Left ventricle myocardium inferior (tissue), 1 donor: Measurements from ENCODE around the gene POPDC2. TPM values are rescaled to one million over a fixed set of nuclear protein-coding genes. Genes with fewer than 3 reads are reported as not detected.
A peak's percentile ranks its signal among the peaks of the same experiment; 100 is the strongest.

Experiments used
- DNase-seq: peaks from one replicate; pipeline ENCODE4 v3.0.0-alpha.2; 2020
- H3K27ac ChIP-seq: fragments of 200-600 bp; replicated peaks from 2 replicates; pipeline ENCODE4 v1.8.0; 2021
- H3K27me3 ChIP-seq: fragments of 200-600 bp; 2 replicates; pipeline ENCODE4 v1.8.0; 2021; ENCODE audit warnings: low read depth
- H3K36me3 ChIP-seq: fragments of 200-600 bp; 2 replicates; pipeline ENCODE4 v1.8.0; 2021
- H3K4me1 ChIP-seq: fragments of 200-600 bp; 2 replicates; pipeline ENCODE4 v1.8.0; 2021
- H3K4me3 ChIP-seq: fragments of 200-600 bp; 2 replicates; pipeline ENCODE4 v1.8.0; 2021; ENCODE audit warnings: mild to moderate bottlenecking, moderate library complexity
- H3K9me3 ChIP-seq: fragments of 200-600 bp; replicated peaks from 2 replicates; pipeline ENCODE4 v1.8.0; 2021
- intact Hi-C: fragments of 100-400 bp; cut with micrococcal nuclease; formaldehyde crosslinking; loops from one replicate; pipeline ENCODE4 v1.11.0; 2022
- total RNA-seq: library from RNA; stranded (reverse); fragmentation: NEBNext Ultra II Directional; extraction: Animal tissue kit (Norgen Biotek cat#: 25700); gene quantifications from one replicate; pipeline ENCODE4 v1.2.1, GENCODE V29; 2021
- TF ChIP-seq, protein P1 (sequence below): fragments of 200-600 bp; IDR thresholded peaks from 2 replicates; pipeline ENCODE4 v1.8.0; 2021; ENCODE audit warnings: antibody characterized with exemption, mild to moderate bottlenecking, borderline replicate concordance
- donor health status: DM: no; HTN: yes; CAD: no; lungs with severe emphysema.

The POPDC2 gene
- total RNA-seq, 1 donor from 2014 or later, result 512 TPM

GRCh38 chr3:119665954-119666559, 5.7 kb upstream of the POPDC2 start:
- H3K27me3 ChIP-seq, result no peaks in the 10 kb centered on the region
- TF ChIP-seq, protein P1, sequence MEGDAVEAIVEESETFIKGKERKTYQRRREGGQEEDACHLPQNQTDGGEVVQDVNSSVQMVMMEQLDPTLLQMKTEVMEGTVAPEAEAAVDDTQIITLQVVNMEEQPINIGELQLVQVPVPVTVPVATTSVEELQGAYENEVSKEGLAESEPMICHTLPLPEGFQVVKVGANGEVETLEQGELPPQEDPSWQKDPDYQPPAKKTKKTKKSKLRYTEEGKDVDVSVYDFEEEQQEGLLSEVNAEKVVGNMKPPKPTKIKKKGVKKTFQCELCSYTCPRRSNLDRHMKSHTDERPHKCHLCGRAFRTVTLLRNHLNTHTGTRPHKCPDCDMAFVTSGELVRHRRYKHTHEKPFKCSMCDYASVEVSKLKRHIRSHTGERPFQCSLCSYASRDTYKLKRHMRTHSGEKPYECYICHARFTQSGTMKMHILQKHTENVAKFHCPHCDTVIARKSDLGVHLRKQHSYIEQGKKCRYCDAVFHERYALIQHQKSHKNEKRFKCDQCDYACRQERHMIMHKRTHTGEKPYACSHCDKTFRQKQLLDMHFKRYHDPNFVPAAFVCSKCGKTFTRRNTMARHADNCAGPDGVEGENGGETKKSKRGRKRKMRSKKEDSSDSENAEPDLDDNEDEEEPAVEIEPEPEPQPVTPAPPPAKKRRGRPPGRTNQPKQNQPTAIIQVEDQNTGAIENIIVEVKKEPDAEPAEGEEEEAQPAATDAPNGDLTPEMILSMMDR, result no peak
- intact Hi-C loops, result no loop called here
- peak overlapping the region; percentile 94 for H3K27ac ChIP-seq
- no peaks in the 10 kb centered on the region for H3K9me3 ChIP-seq
- peak overlapping the region; percentile 47 for H3K4me3 ChIP-seq
- H3K36me3 ChIP-seq, result peaks cover 31% of the 10 kb centered on the region
- peaks cover 90% of the 10 kb centered on the region for H3K4me1 ChIP-seq
- DNase-seq, result no peak

DNA sequence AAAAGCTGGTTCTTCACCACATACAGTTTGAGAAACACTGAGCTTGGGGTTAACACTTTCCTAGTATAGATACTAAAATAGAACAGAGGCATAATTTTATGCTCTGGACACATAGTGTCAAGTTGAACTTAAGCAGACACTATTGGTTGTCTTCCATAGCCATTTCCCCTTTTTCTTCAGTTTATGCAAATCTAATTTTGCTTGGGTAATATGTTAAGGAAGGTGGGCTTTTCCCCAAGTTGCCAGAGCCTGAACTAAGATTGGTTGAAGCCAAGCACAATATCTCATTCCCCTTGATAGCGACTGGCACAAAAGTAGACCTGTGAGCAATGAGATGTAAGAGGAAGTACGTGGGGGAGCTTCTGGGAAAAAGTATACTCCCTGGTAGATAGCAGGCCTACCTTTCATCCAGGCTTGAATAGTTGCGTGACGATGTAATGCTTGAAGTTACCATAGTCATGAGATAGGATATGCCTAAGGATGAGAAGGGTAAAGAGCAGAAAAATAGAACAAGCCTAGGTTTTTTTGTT, 4.5 kb upstream of the POPDC2 start:
- intact Hi-C loops, result no loop called here
- no peaks in the 10 kb centered on the region for H3K9me3 ChIP-seq
- H3K27me3 ChIP-seq, result no peaks in the 10 kb centered on the region
- no peak for DNase-seq
- H3K4me1 ChIP-seq, result peaks cover 89% of the 10 kb centered on the region
- H3K4me3 ChIP-seq, result no peak overlapping the region
- TF ChIP-seq, protein P1, result no peak
- peaks cover 21% of the 10 kb centered on the region for H3K36me3 ChIP-seq
- H3K27ac ChIP-seq, result peak overlapping the region; percentile 94

- peaks cover 21% of the 10 kb centered on the region for H3K36me3 ChIP-seq
- no peak for DNase-seq
- H3K9me3 ChIP-seq, result no peaks in the 10 kb centered on the region
- intact Hi-C loops, result no loop called here
- H3K4me1 ChIP-seq, result peaks cover 89% of the 10 kb centered on the region
- no peak overlapping the region for H3K4me3 ChIP-seq
- H3K27ac ChIP-seq, result peak overlapping the region; percentile 94
- TF ChIP-seq, protein P1, result no peak
- no peaks in the 10 kb centered on the region for H3K27me3 ChIP-seq
Observed at GRCh38 chr3:119664370-119664769, 4.0 kb upstream of the POPDC2 start.

DNA sequence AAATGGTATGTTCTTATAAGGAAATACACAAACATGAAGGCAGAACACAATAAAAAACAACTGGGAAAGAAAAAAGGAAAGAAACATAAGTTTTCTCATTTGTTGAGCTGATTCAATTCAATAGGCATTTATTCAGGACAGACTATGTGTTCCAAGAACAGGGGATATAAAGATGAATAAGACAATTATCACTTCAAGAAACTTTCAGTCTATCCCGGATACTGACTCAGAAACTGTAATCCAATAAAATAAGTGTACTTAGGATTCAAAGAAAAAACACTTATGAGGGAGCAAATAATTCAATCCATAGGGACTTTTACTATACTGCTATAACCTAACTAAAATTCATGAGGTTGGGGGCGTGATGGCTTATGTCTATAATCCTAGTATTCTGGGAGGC, 3.5 kb upstream of the POPDC2 start:
- H3K36me3 ChIP-seq, result peaks cover 16% of the 10 kb centered on the region
- H3K27me3 ChIP-seq, result no peaks in the 10 kb centered on the region
- H3K4me3 ChIP-seq, result no peak overlapping the region
- DNase-seq, result no peak
- peaks cover 88% of the 10 kb centered on the region for H3K4me1 ChIP-seq
- intact Hi-C loops, result no loop called here
- TF ChIP-seq, protein P1, result no peak
- peak overlapping the region; percentile 94 for H3K27ac ChIP-seq
- no peaks in the 10 kb centered on the region for H3K9me3 ChIP-seq

DNA sequence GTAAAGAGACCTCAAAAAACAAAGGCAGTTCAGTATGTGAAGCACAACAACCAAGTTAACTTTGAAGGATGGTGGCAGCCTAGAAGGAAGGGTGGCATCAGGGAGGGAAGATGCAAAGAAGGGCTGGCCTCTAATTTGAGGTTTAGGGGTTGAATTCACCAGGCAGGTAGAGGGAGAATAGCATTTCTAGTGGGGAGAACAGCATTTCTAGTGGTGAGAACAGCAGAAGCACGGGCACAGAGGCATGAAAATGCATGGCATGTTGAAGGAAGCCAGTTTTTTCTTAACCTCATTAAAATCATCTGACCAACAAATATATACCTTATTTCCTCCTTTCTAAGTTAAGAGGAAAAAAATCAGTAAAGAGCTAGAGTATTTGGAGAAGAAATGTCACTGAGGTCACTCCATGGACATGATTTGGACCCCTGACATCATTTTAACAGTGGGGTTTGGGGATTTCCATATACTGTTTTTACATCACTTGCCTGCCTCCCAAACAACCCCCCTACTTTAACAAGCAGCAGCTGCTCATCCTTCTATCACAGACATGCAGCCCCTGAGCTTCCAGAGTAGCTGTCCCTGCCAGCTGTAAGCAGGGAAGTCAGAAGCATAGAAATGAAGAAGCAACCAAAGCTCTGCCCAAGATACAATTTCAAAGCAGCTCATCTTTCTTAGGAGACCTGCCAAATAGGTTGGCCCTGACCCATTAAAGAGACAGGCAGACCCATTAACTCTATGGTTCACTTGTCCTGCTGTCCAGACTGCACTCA, 2.4 kb upstream of the POPDC2 start:
- no peak for DNase-seq
- Histone ChIP-seq H3K36me3 (peaks cover 16% of the 10 kb centered on the region), H3K27me3 (no peaks in the 10 kb centered on the region), H3K4me1 (peaks cover 80% of the 10 kb centered on the region), H3K27ac (peak overlapping the region; percentile 94), H3K9me3 (no peaks in the 10 kb centered on the region), H3K4me3 (peak overlapping the region; percentile 45)
- intact Hi-C loops, result no loop called here
- TF ChIP-seq, protein P1, result peak; percentile 22
